ENCODE measurements around the gene AFAP1. TPM values are rescaled to one million over a fixed set of nuclear protein-coding genes. Genes with fewer than 3 reads are reported as not detected.
A peak's percentile ranks its signal among the peaks of the same experiment; 100 is the strongest.

Gene AFAP1
- total RNA-seq, 4 donors from 2014 or later: 4.4 to 16.6 (median 10.7) TPM

DNA sequence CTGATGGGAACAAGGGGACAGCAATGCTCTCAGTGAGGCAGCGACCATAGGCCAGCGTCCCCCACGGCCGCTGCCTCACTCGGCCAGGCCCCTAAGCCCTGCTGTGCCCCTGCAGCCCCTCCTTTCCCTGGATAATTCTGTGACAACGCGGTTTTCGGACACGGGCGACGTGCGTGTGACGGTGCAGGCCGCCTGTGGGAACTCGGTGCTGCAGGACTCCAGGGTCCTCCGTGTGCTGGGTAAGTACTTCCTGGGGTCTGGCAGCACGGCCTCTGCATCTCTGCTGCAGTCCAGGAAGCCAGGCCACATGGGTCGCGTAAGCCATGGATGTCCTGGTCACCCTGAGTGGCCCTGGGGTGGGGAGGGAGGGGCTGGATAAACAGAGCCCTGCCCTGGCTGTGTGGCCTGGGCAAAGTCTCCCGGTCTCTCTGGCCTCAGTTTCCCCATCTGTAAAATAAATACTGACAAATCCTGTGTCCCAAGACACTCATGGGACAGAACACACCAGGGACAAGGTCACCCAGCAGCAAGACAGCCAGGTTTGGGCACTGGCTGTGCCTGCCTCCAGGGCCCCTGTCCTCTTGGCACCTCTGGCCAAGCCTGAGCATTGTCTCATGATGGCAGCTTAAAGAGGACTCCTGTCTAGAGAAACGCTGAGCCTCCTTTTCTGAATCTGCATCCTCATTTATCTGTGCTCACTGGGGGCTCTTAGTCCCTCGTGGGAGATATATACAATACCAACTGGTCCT, 212.8 kb downstream of the AFAP1 start:
- Histone ChIP-seq H3K9me3 (no peaks in the 10 kb centered on the region), H3K4me1 (no peaks in the 10 kb centered on the region), H3K27me3 (peaks cover 0 to 12% (median 0%) of the 10 kb centered on the region in 4 donors), H3K36me3 (no peaks in the 10 kb centered on the region), H3K4me3 (no peak overlapping the region), H3K27ac (no peak overlapping the region)
- TF ChIP-seq, protein P1, sequence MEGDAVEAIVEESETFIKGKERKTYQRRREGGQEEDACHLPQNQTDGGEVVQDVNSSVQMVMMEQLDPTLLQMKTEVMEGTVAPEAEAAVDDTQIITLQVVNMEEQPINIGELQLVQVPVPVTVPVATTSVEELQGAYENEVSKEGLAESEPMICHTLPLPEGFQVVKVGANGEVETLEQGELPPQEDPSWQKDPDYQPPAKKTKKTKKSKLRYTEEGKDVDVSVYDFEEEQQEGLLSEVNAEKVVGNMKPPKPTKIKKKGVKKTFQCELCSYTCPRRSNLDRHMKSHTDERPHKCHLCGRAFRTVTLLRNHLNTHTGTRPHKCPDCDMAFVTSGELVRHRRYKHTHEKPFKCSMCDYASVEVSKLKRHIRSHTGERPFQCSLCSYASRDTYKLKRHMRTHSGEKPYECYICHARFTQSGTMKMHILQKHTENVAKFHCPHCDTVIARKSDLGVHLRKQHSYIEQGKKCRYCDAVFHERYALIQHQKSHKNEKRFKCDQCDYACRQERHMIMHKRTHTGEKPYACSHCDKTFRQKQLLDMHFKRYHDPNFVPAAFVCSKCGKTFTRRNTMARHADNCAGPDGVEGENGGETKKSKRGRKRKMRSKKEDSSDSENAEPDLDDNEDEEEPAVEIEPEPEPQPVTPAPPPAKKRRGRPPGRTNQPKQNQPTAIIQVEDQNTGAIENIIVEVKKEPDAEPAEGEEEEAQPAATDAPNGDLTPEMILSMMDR (IDR thresholded peaks at IDR 0.05): no peak
- no peak for TF ChIP-seq POLR2A (IDR thresholded peaks at IDR 0.05)
- DNase-seq: no peak
- intact Hi-C loops (cut with DNase I): no loop called here
- 63 to 92% methylated on average over 8 of the region's 22 CpGs for WGBS, 2 donors

DNA sequence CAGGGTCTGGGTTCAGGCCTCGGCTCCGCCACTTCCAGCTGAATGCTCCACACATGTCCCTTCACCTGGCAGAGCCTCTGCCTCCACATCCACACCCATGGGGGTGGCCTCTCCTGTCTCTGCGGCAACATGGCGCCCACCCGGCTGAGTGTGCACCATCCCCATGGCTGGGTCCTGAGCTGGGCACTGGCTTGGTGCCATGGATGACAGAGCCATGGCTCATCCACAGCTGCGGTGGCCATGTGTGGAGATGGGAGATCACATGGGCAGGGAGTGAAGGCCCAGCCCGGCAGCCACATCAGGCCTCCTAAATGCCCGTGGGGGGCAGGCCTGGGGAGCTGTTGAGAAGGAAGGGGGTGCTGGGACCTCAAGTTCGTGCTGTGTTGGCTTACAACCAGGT, 213.7 kb downstream of the AFAP1 start:
- Histone ChIP-seq H3K27me3 (peaks cover 0 to 12% (median 0%) of the 10 kb centered on the region in 4 donors), H3K36me3 (no peaks in the 10 kb centered on the region), H3K4me3 (no peak overlapping the region), H3K4me1 (no peaks in the 10 kb centered on the region), H3K27ac (no peak overlapping the region), H3K9me3 (no peaks in the 10 kb centered on the region)
- intact Hi-C loops (cut with DNase I): no loop called here
- TF ChIP-seq, protein P1 (IDR thresholded peaks at IDR 0.05): no peak
- no peak for TF ChIP-seq POLR2A (IDR thresholded peaks at IDR 0.05)
- WGBS, 2 donors: 66% methylated on average over 4 of the region's 9 CpGs
- no peak for DNase-seq

DNA sequence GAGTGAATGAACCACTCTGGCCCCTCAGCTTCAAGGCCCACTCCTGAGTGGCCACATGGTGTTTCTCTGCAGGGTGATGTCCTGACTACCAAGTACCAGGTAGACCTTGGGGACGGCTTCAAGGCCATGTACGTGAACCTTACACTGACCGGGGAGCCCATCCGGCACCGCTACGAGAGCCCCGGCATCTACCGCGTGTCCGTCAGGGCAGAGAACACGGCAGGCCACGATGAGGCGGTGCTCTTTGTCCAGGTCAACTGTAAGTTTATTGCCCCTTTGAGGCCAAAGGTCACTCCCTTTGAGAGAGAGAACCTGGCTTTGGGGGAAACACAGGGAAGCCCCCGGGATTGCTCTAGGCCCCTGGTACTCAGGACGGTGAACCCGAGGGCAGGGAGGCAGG, 216.0 kb downstream of the AFAP1 start:
- Histone ChIP-seq H3K27ac (no peak overlapping the region), H3K9me3 (no peaks in the 10 kb centered on the region), H3K36me3 (no peaks in the 10 kb centered on the region), H3K4me3 (no peak overlapping the region), H3K27me3 (peaks cover 0 to 28% (median 0%) of the 10 kb centered on the region in 4 donors), H3K4me1 (peaks cover 0 to 5% (median 0%) of the 10 kb centered on the region in 3 donors)
- WGBS, 2 donors: 98 to 100% methylated on average over 6 to 8 of the region's 16 CpGs
- intact Hi-C loops (cut with DNase I): loop anchor here (5.0 kb wide), 1 partner anchor 531 kb away; the partner anchor contains the start of gene SORCS2
- TF ChIP-seq, protein P1 (IDR thresholded peaks at IDR 0.05): no peak
- no peak for TF ChIP-seq POLR2A (IDR thresholded peaks at IDR 0.05)
- no peak for DNase-seq

DNA sequence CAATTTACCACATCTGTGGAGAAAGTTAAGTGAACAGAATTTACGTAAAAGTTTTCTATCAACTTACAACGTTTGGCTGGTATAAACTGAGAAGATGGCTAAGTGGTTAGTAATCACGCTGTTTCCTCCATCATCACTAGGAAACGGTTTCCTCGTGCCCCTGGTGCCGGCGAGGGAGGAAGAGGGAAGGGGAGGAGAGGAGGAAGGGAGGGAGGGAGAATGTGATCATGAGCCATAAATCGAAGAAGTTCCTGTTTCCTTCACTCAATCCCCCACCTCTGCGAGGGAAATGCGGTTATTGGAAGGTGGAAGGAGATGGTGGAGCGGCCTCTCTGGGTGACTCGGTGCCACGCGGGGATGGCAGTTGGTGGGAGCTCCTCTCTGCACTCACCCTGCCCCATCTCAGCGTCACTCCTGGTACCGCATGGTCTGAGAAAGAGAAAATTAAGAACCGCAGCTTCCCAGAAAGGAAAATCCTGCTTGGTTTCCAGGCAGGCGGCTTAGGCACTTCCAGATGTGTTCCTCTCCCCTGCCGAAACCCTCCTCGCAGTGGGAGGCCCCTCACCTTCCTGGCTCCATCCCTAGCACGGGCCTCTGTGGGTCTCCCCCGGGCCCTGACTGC, 216.8 kb downstream of the AFAP1 start:
- Histone ChIP-seq H3K27me3 (peaks cover 0 to 32% (median 0%) of the 10 kb centered on the region in 4 donors), H3K4me3 (no peak overlapping the region), H3K4me1 (peaks cover 0 to 5% (median 0%) of the 10 kb centered on the region in 3 donors), H3K36me3 (no peaks in the 10 kb centered on the region), H3K9me3 (no peaks in the 10 kb centered on the region), H3K27ac (no peak overlapping the region)
- DNase-seq: no peak
- TF ChIP-seq POLR2A (IDR thresholded peaks at IDR 0.05): no peak
- TF ChIP-seq, protein P1 (IDR thresholded peaks at IDR 0.05): no peak
- WGBS, 2 donors: 63 to 84% methylated on average over 18 to 21 of the region's 22 CpGs
- intact Hi-C loops (cut with DNase I): loop anchor here (5.0 kb wide), 1 partner anchor 531 kb away; the partner anchor contains the start of gene SORCS2

DNA sequence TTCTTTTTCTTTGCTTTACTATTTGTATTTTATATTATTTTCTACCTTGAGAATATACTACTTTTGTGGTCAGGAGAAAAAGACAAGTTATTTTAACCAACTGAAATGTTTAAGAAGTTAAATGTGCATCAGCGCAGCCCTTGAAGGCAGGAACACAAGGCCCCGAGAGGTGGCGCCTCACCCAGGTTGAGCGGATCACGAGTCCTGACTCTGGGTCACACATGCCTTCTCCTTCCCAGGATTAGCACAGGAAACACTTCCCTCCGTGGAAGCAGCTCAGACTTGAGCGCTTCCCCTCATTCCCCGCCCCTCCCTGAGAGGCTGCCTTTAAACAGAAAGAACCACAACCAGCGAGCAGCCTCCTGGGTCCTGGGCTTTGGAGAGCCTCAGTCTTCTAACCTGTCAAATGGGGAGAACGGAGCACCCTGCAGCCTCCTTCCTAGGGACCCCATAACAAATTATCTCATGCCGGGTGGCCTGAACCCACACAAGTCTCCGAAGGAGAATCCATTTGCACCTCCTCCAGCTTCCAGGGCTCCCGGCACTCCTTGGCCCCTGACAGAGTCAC, 217.6 kb downstream of the AFAP1 start:
- intact Hi-C loops (cut with DNase I): loop anchor here (5.0 kb wide), 1 partner anchor 530 kb away; the partner anchor contains the start of gene SORCS2
- H3K36me3 ChIP-seq: no peaks in the 10 kb centered on the region
- DNase-seq: no peak
- WGBS, 2 donors: 74 to 87% methylated on average over 10 of the region's 13 CpGs
- no peaks in the 10 kb centered on the region for H3K9me3 ChIP-seq
- H3K27me3 ChIP-seq: peaks cover 0 to 39% (median 0%) of the 10 kb centered on the region in 4 donors
- no peak overlapping the region for H3K4me3 ChIP-seq
- H3K27ac ChIP-seq: no peak overlapping the region
- no peak for TF ChIP-seq POLR2A (IDR thresholded peaks at IDR 0.05)
- TF ChIP-seq, protein P1 (IDR thresholded peaks at IDR 0.05): peak in 1 of 6 experiments; percentile 20
- peaks cover 0 to 5% (median 0%) of the 10 kb centered on the region in 3 donors for H3K4me1 ChIP-seq

All from esophagus squamous epithelium (tissue), 5 donors.